HPDE6-E6E7 (cell line): ENCODE results near the gene VASP.
"Not testable (repeated sequence)": the region's sequence is repeated elsewhere in the genome, so short reads cannot be mapped to it uniquely, and the experiment has no call there.

Experiments used
- DNase-seq: peaks from one replicate; pipeline ENCODE4 v3.0.0; 2011; ENCODE audit warnings: missing footprints; ENCODE audit errors: extremely low spot score

VASP gene

GRCh38 chr19:45496349-45496953 lies 10.8 kb upstream of the VASP start:
- no peak for DNase-seq

GRCh38 chr19:45497791-45498190 lies 9.5 kb upstream of the VASP start:
- no peak for DNase-seq

GRCh38 chr19:45498411-45499195 lies 8.7 kb upstream of the VASP start, which contains the start of gene PPM1N:
Gene PPM1N, plus strand, starts transcription at chr19:45498443. Its CDS starts 30 bp downstream, at chr19:45498473.
- no peak for DNase-seq

- no peak for DNase-seq
Measured at GRCh38 chr19:45499196-45500180, 7.8 kb upstream of the VASP start.

GRCh38 chr19:45500918-45501729 lies 6.2 kb upstream of the VASP start:
- no peak for DNase-seq

GRCh38 chr19:45501730-45502014 lies 5.6 kb upstream of the VASP start:
- DNase-seq, result no peak

- no peak for DNase-seq
Measured at GRCh38 chr19:45502111-45502510, 5.2 kb upstream of the VASP start.

- no peak for DNase-seq
Measured at GRCh38 chr19:45503909-45504308, 3.4 kb upstream of the VASP start.

- no peak for DNase-seq
Measured at GRCh38 chr19:45505151-45505995, 1.9 kb upstream of the VASP start.

- DNase-seq, result no peak
Measured at GRCh38 chr19:45505996-45506245, 1.4 kb upstream of the VASP start.

GRCh38 chr19:45506246-45506988 lies 862 bp upstream of the VASP start:
- DNase-seq, result peak; percentile 94

GRCh38 chr19:45507872-45508416 lies 665 bp downstream of the VASP start:
- no peak for DNase-seq

GRCh38 chr19:45508417-45508860 lies 1.2 kb downstream of the VASP start:
- no peak for DNase-seq

GRCh38 chr19:45508861-45509691 lies 1.8 kb downstream of the VASP start:
- DNase-seq, result no peak

- DNase-seq, result no peak
Measured at GRCh38 chr19:45509692-45510015, 2.4 kb downstream of the VASP start.

GRCh38 chr19:45510352-45510751 lies 3.1 kb downstream of the VASP start:
- DNase-seq, result not testable (repeated sequence)

- DNase-seq, result no peak
Measured at GRCh38 chr19:45511074-45511473, 3.8 kb downstream of the VASP start.

GRCh38 chr19:45512881-45513483 lies 5.7 kb downstream of the VASP start:
- DNase-seq, result no peak
